GM23338 (cell line): ENCODE results near the gene SKP1. TPM values are rescaled to one million over a fixed set of nuclear protein-coding genes. Genes with fewer than 3 reads are reported as not detected.

Source experiments
- ATAC-seq: fragments of 200-7000 bp; cut with Tn5 transposase; 3 replicates; pipeline ENCODE4 v1.9.1; 2020
- DNase-seq: peaks from one replicate; pipeline ENCODE4 v3.0.0-alpha.2; 2015; ENCODE audit warnings: low spot score
- H2AFZ ChIP-seq: fragments of 200-600 bp; sonication (generic); 2 replicates; pipeline ENCODE4 v1.8.0; 2016; ENCODE audit warnings: antibody characterized with exemption, mild to moderate bottlenecking, moderate library complexity
- H3F3A ChIP-seq: fragments of 200-600 bp; sonication (generic); replicated peaks from 2 replicates; pipeline ENCODE4 v1.8.0; 2017; ENCODE audit warnings: antibody characterized with exemption, mixed run types, low read depth
- H3K27ac ChIP-seq: fragments of 200-600 bp; sonication (generic); 2 replicates; pipeline ENCODE4 v1.6.1; 2016; ENCODE audit warnings: low read depth
- H3K27me3 ChIP-seq: fragments of 200-600 bp; sonication (generic); 2 replicates; pipeline ENCODE4 v1.8.0; 2016; ENCODE audit warnings: mild to moderate bottlenecking, mixed run types, moderate library complexity; ENCODE audit not compliant: insufficient read depth
- H3K36me3 ChIP-seq: fragments of 200-600 bp; sonication (generic); 2 replicates; pipeline ENCODE4 v1.8.0; 2016; ENCODE audit warnings: mild to moderate bottlenecking; ENCODE audit not compliant: insufficient read depth
- H3K4me1 ChIP-seq: fragments of 200-600 bp; sonication (generic); 2 replicates; pipeline ENCODE4 v1.8.0; 2016; ENCODE audit warnings: mild to moderate bottlenecking, moderate library complexity; ENCODE audit not compliant: insufficient read depth
- H3K4me2 ChIP-seq: fragments of 200-600 bp; sonication (generic); 2 replicates; pipeline ENCODE4 v1.7.1; 2017; ENCODE audit warnings: mixed run types
- H3K4me3 ChIP-seq: fragments of 200-600 bp; sonication (generic); 2 replicates; pipeline ENCODE4 v1.6.1; 2016; ENCODE audit warnings: mixed run types
- H3K79me2 ChIP-seq: fragments of 200-600 bp; sonication (generic); replicated peaks from 2 replicates; pipeline ENCODE4 v1.8.0; 2017; ENCODE audit warnings: mild to moderate bottlenecking; ENCODE audit not compliant: insufficient read depth
- H3K9me2 ChIP-seq: fragments of 200-600 bp; sonication (generic); 2 replicates; pipeline ENCODE4 v1.8.0; 2017; ENCODE audit not compliant: insufficient read depth
- H4K20me1 ChIP-seq: fragments of 200-600 bp; sonication (generic); replicated peaks from 2 replicates; pipeline ENCODE4 v1.8.0; 2017; ENCODE audit warnings: mild to moderate bottlenecking; ENCODE audit not compliant: insufficient read depth
- H3K27ac Mint-ChIP-seq: 2 replicates; pipeline ENCODE4 v1.8.0; 2020; ENCODE audit warnings: inconsistent platforms, mild to moderate bottlenecking, moderate library complexity, mixed read lengths
- H3K27me3 Mint-ChIP-seq: 3 replicates; pipeline ENCODE4 v1.8.0; 2022; ENCODE audit warnings: low read depth, mild to moderate bottlenecking, moderate library complexity, mixed read lengths, inconsistent platforms; ENCODE audit not compliant: insufficient read depth, poor library complexity
- H3K36me3 Mint-ChIP-seq: 3 replicates; pipeline ENCODE4 v1.8.0; 2021; ENCODE audit warnings: low read depth, mild to moderate bottlenecking, inconsistent platforms, moderate library complexity, mixed read lengths
- H3K4me1 Mint-ChIP-seq: 3 replicates; pipeline ENCODE4 v1.8.0; 2020; ENCODE audit warnings: mild to moderate bottlenecking, inconsistent platforms, mixed read lengths
- H3K4me3 Mint-ChIP-seq: 3 replicates; pipeline ENCODE4 v1.8.0; 2021; ENCODE audit warnings: moderate library complexity, mild to moderate bottlenecking, inconsistent platforms, mixed read lengths
- H3K9me3 Mint-ChIP-seq: 3 replicates; pipeline ENCODE4 v1.8.0; 2020; ENCODE audit warnings: moderate library complexity, mild to moderate bottlenecking, inconsistent platforms, mixed read lengths
- ETS1 ChIP-seq: IDR thresholded peaks from 2 replicates; pipeline ENCODE4 v1.6.1; 2016; ENCODE audit warnings: antibody characterized with exemption
- EZH2 ChIP-seq: fragments of 200-600 bp; sonication (generic); IDR thresholded peaks from one replicate; pipeline ENCODE4 v1.8.0; 2017; ENCODE audit warnings: antibody characterized with exemption, mild to moderate bottlenecking, low read depth; ENCODE audit not compliant: unreplicated experiment
- EZH2phosphoT487 ChIP-seq: fragments of 200-600 bp; sonication (generic); IDR thresholded peaks from one replicate; pipeline ENCODE4 v1.8.1; 2018; ENCODE audit warnings: antibody characterized with exemption; ENCODE audit not compliant: unreplicated experiment
- JUNB ChIP-seq: IDR thresholded peaks from one replicate; pipeline ENCODE4 v1.6.1; 2016; ENCODE audit warnings: antibody characterized with exemption; ENCODE audit not compliant: unreplicated experiment
- POLR2AphosphoS5 ChIP-seq: IDR thresholded peaks from 2 replicates; pipeline ENCODE4 v1.6.1; 2016; ENCODE audit warnings: antibody characterized with exemption, low read depth
- REST ChIP-seq: IDR thresholded peaks from one replicate; pipeline ENCODE4 v1.6.1; 2018; ENCODE audit warnings: antibody characterized with exemption; ENCODE audit not compliant: unreplicated experiment
- ZNF114 ChIP-seq: fragments of 250-450 bp; sonication (Bioruptor Pico); IDR thresholded peaks from 2 replicates; pipeline ENCODE4 v1.5.0; 2020; ENCODE audit warnings: mild to moderate bottlenecking, moderate library complexity
- ZNF331 ChIP-seq: fragments of 250-450 bp; sonication (Bioruptor Pico); IDR thresholded peaks from 2 replicates; pipeline ENCODE4 v1.5.0; 2020; ENCODE audit warnings: low read depth, mild to moderate bottlenecking, moderate library complexity
- ZNF462 ChIP-seq: fragments of 250-450 bp; sonication (Bioruptor Pico); IDR thresholded peaks from 2 replicates; pipeline ENCODE4 v1.5.0; 2020; ENCODE audit warnings: mild to moderate bottlenecking, moderate library complexity
- polyA plus RNA-seq: library from polyadenylated mRNA; unstranded; fragments of >200 nt; fragmentation: Nextera tagmentation; extraction: Ambion mirVana; gene quantifications from 2 replicates; pipeline ENCODE4 v1.2.1, GENCODE V29; 2016
- total RNA-seq: library from RNA; depleted of rRNA; stranded (reverse); fragments of >200 nt; shearing (Covaris generic); gene quantifications from 2 replicates; pipeline ENCODE4 v1.2.3, GENCODE V29; 2014

SKP1 gene
- total and polyA plus RNA-seq, 2 experiments from 2014 or later: 244 to 440 TPM

- TF ChIP-seq EZH2phosphoT487 (no peak), JUNB (no peak), ZNF114 (CRISPR knock-in tag) (no peak), REST (no peak), ZNF462 (CRISPR knock-in tag) (no peak), ETS1 (no peak), POLR2AphosphoS5 (no peak), ZNF331 (no peak), EZH2 (no peak)
- H3K4me3 ChIP-seq: no peak overlapping the region
- ATAC-seq (no peak), DNase-seq (no peak)
- no peaks in the 10 kb centered on the region for H3K36me3 ChIP-seq
- no peak overlapping the region for H3K4me2 ChIP-seq
- no peak overlapping the region for H3K27ac Mint-ChIP-seq
- no peaks in the 10 kb centered on the region for H3K9me2 ChIP-seq
- peaks cover 5% of the 10 kb centered on the region for H3K4me1 Mint-ChIP-seq
- H3K27me3 Mint-ChIP-seq: peaks cover 39% of the 10 kb centered on the region
- H3K9me3 Mint-ChIP-seq: no peaks in the 10 kb centered on the region
- H4K20me1 ChIP-seq: peaks cover 10% of the 10 kb centered on the region; the same call in 1 of the 2 replicates
- H3K27ac ChIP-seq: no peak overlapping the region
- 0 out of 3 replicates have a peak overlapping the region, but pooled peaks have one; percentile 70 for H3K4me3 Mint-ChIP-seq
- H3F3A ChIP-seq: 0 out of 2 replicates have a peak, but pooled peaks cover 15% of the 10 kb centered on the region
- no peak overlapping the region for H2AFZ ChIP-seq
- no peaks in the 10 kb centered on the region for H3K4me1 ChIP-seq
- H3K36me3 Mint-ChIP-seq: no peaks in the 10 kb centered on the region; the same call in 2 of the 3 replicates
- H3K79me2 ChIP-seq: no peaks in the 10 kb centered on the region
- H3K27me3 ChIP-seq: peaks cover 30% of the 10 kb centered on the region
These were observed 60.5 kb downstream of the SKP1 start for GRCh38 chr5:134116286-134116685.
